AG09319 (cell line): ENCODE measurements around the gene KMT2C.

ENCODE experiments used
- DNase-seq: peaks from one replicate; pipeline ENCODE4 v3.0.0-alpha.2; 2010; ENCODE audit warnings: low read depth; ENCODE audit errors: extremely low read depth
- CTCF ChIP-seq: IDR thresholded peaks from 2 replicates; pipeline ENCODE4 v1.5.1; 2011; ENCODE audit warnings: low read depth, mild to moderate bottlenecking, inconsistent platforms, low read length, moderate library complexity

The KMT2C gene

GRCh38 chr7:152115021-152115718, 320.6 kb downstream of the KMT2C start:
- no peak for TF ChIP-seq CTCF
- DNase-seq, result no peak

- TF ChIP-seq CTCF, result no peak
- DNase-seq, result no peak
These were observed 323.0 kb downstream of the KMT2C start for GRCh38 chr7:152112829-152113228.

GRCh38 chr7:152108359-152108758, 327.4 kb downstream of the KMT2C start:
- no peak for TF ChIP-seq CTCF
- no peak for DNase-seq

- no peak for TF ChIP-seq CTCF
- DNase-seq, result no peak
These were observed 327.9 kb downstream of the KMT2C start for GRCh38 chr7:152107945-152108344.

- DNase-seq, result no peak
- no peak for TF ChIP-seq CTCF
These were observed 328.8 kb downstream of the KMT2C start for GRCh38 chr7:152106990-152107389.

GRCh38 chr7:152105205-152105604, 330.6 kb downstream of the KMT2C start:
- no peak for TF ChIP-seq CTCF
- DNase-seq, result no peak

- no peak for DNase-seq
- TF ChIP-seq CTCF, result no peak
These were observed 332.1 kb downstream of the KMT2C start for GRCh38 chr7:152103691-152104090.
